Body of pancreas (tissue), 4 donors: ENCODE results near the gene KIAA1614. TPM values are rescaled to one million over a fixed set of nuclear protein-coding genes. Genes with fewer than 3 reads are reported as not detected.

Experiments used
- ATAC-seq: fragments of 150-250 bp; one replicate; pipeline ENCODE4 v1.9.1; 2016
- DNase-seq, 4 donors: peaks; one replicate each; pipeline ENCODE4 v3.0.0-alpha.2; 2019
- H3K27ac ChIP-seq, 4 donors: fragments of 200-600 bp; sonication (generic); 1 replicate in 3 of 4; 2 replicates in 1 of 4; pipeline versions ENCODE4 v1.5.1 to v1.6.1; 2016 to 2019; ENCODE audit warnings: mild to moderate bottlenecking in 1 of 4, mixed read lengths in 1 of 4, moderate library complexity in 1 of 4
- H3K27me3 ChIP-seq, 2 donors: fragments of 200-600 bp; sonication (generic); one replicate each; pipeline ENCODE4 v1.6.0; 2016; ENCODE audit warnings: mild to moderate bottlenecking in 1 of 2
- H3K36me3 ChIP-seq, 2 donors: fragments of 200-600 bp; sonication (generic); replicated peaks in 1 of 2; 2 replicates each; pipeline ENCODE4 v1.5.1; 2016; ENCODE audit warnings: low read depth in 2 of 2; ENCODE audit not compliant: insufficient read depth in 1 of 2
- H3K4me1 ChIP-seq: fragments of 200-600 bp; sonication (generic); one replicate; pipeline ENCODE4 v1.6.0; 2016
- H3K4me3 ChIP-seq, 2 donors: fragments of 200-600 bp; sonication (generic); 1 replicate in 1 of 2; 2 replicates in 1 of 2; pipeline ENCODE4 v1.5.1; 2016 to 2019
- H3K9me3 ChIP-seq, 3 donors: fragments of 200-600 bp; sonication (generic); 1 replicate in 2 of 3; 2 replicates in 1 of 3; pipeline ENCODE4 v1.5.1; 2016
- CTCF ChIP-seq, 7 experiments: fragments of 450-650 bp in 4 of 7; fragments of 200-600 bp in 3 of 7; sonication (generic) in 3 of 7; IDR thresholded peaks; one replicate each; pipeline ENCODE4 v1.5.1; 2016 to 2019; ENCODE audit warnings: antibody characterized with exemption in 7 of 7
- POLR2A ChIP-seq, 3 donors: fragments of 450-650 bp; IDR thresholded peaks; one replicate each; pipeline ENCODE4 v1.6.1; 2016; ENCODE audit warnings: antibody characterized with exemption in 3 of 3, mild to moderate bottlenecking in 2 of 3
- WGBS, 2 donors: methylation state at CpG; one replicate each; pipeline ENCODE4 v1.1.5; 2017; 5-methylcytosine and 5-hydroxymethylcytosine counted together
- intact Hi-C: fragments of 100-400 bp; cut with DNase I; formaldehyde crosslinking; loops from one replicate; pipeline ENCODE4 v1.15.1; 2023
- total RNA-seq, 2 donors: library from RNA; depleted of rRNA; stranded (reverse); fragments of >200 nt; gene quantifications; one replicate each; pipeline ENCODE4 v1.1.0, GENCODE V29; 2016

The KIAA1614 gene
- total RNA-seq, 2 donors from 2014 or later: 0.52 to 4.3 TPM

GRCh38 chr1:180971273-180971997 lies 58.7 kb downstream of the KIAA1614 start:
- no peak for ATAC-seq
- 90 to 94% methylated on average over 8 of the region's 8 CpGs for WGBS, 2 donors

GRCh38 chr1:180973369-180973768 lies 60.7 kb downstream of the KIAA1614 start:
- Histone ChIP-seq H3K36me3 (no peaks in the 10 kb centered on the region), H3K27ac (no peak overlapping the region), H3K9me3 (no peaks in the 10 kb centered on the region), H3K27me3 (no peaks in the 10 kb centered on the region), H3K4me3 (no peak overlapping the region), H3K4me1 (peaks cover 26% of the 10 kb centered on the region)
- DNase-seq (no peak), ATAC-seq (no peak)
- intact Hi-C loops: no loop called here
- 52 to 55% methylated on average over 4 of the region's 4 CpGs for WGBS, 2 donors
- no peak for TF ChIP-seq CTCF (IDR thresholded peaks at IDR 0.05)
- no peak for TF ChIP-seq POLR2A (IDR thresholded peaks at IDR 0.05)

More at GRCh38 chr1:180971273-180971997, 58.7 kb downstream of the KIAA1614 start:
- no peak for DNase-seq
- Histone ChIP-seq H3K27me3 (no peaks in the 10 kb centered on the region), H3K4me1 (peaks cover 20% of the 10 kb centered on the region), H3K9me3 (no peaks in the 10 kb centered on the region), H3K4me3 (no peak overlapping the region), H3K36me3 (no peaks in the 10 kb centered on the region), H3K27ac (no peak overlapping the region)
- intact Hi-C loops: no loop called here
- TF ChIP-seq POLR2A (IDR thresholded peaks at IDR 0.05) (no peak), CTCF (IDR thresholded peaks at IDR 0.05) (no peak)

- Histone ChIP-seq H3K27ac (no peak overlapping the region), H3K4me3 (no peak overlapping the region), H3K27me3 (no peaks in the 10 kb centered on the region), H3K36me3 (no peaks in the 10 kb centered on the region), H3K9me3 (no peaks in the 10 kb centered on the region), H3K4me1 (peaks cover 26% of the 10 kb centered on the region)
- DNase-seq (no peak), ATAC-seq (no peak)
- intact Hi-C loops: no loop called here
- WGBS, 2 donors: 54 to 59% methylated on average over 4 of the region's 4 CpGs
- no peak for TF ChIP-seq POLR2A (IDR thresholded peaks at IDR 0.05)
- TF ChIP-seq CTCF (IDR thresholded peaks at IDR 0.05): no peak
Measured at GRCh38 chr1:180974236-180974635, 61.5 kb downstream of the KIAA1614 start.

GRCh38 chr1:180975551-180975950 lies 62.9 kb downstream of the KIAA1614 start:
- Histone ChIP-seq H3K36me3 (no peaks in the 10 kb centered on the region), H3K4me3 (no peak overlapping the region), H3K27me3 (no peaks in the 10 kb centered on the region), H3K9me3 (no peaks in the 10 kb centered on the region), H3K4me1 (peaks cover 26% of the 10 kb centered on the region), H3K27ac (no peak overlapping the region)
- no peak for DNase-seq
- ATAC-seq: no peak
- WGBS, 2 donors: 77 to 87% methylated on average over 4 of the region's 4 CpGs
- TF ChIP-seq CTCF (IDR thresholded peaks at IDR 0.05): no peak
- TF ChIP-seq POLR2A (IDR thresholded peaks at IDR 0.05): no peak
- intact Hi-C loops: no loop called here

GRCh38 chr1:180976191-180976590 lies 63.5 kb downstream of the KIAA1614 start:
- Histone ChIP-seq H3K27me3 (no peaks in the 10 kb centered on the region), H3K4me1 (peaks cover 26% of the 10 kb centered on the region), H3K36me3 (peaks cover 0 to 3% of the 10 kb centered on the region in 2 donors), H3K27ac (no peak overlapping the region), H3K9me3 (no peaks in the 10 kb centered on the region), H3K4me3 (no peak overlapping the region)
- DNase-seq (no peak), ATAC-seq (no peak)
- TF ChIP-seq POLR2A (IDR thresholded peaks at IDR 0.05): no peak
- TF ChIP-seq CTCF (IDR thresholded peaks at IDR 0.05): no peak
- WGBS, 2 donors: 88 to 90% methylated on average over 8 to 12 of the region's 12 CpGs
- intact Hi-C loops: no loop called here
